ENCODE measurements around the gene SMC5.
"Not testable (repeated sequence)": the region's sequence is repeated elsewhere in the genome, so short reads cannot be mapped to it uniquely, and the experiment has no call there.

The SMC5 gene

DNA sequence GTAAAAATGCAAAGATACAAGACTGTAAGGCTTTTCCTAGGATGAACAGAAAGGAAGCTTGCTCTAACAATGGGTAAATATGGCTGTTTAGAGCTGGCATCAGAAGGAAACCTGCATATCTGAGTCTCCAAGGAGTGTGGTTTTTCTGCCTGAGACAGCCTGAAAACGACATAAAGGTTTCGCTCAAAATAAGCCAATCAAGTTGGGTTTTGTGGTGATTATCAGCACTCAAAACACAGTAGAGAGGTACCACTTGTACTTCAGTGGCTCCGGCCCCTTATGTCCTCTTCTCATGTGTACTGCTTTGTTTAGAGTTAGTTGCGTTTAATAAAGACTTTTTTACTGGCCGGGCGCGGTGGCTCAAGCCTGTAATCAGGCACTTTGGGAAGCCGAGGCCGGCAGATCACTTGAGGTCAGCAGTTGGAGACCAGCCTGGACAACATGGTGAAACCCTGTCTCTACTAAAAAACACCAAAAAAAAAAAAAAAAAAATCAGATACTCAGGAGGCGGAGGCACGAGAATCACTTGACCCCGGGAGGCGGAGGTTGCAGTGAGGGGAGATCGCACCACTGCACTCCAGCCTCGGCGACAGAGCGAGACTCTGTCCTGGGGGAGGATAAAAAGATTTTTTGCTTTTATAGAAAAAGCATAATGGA lies 116.3 kb downstream of the SMC5 start:
- no peak for DNase-seq

DNA sequence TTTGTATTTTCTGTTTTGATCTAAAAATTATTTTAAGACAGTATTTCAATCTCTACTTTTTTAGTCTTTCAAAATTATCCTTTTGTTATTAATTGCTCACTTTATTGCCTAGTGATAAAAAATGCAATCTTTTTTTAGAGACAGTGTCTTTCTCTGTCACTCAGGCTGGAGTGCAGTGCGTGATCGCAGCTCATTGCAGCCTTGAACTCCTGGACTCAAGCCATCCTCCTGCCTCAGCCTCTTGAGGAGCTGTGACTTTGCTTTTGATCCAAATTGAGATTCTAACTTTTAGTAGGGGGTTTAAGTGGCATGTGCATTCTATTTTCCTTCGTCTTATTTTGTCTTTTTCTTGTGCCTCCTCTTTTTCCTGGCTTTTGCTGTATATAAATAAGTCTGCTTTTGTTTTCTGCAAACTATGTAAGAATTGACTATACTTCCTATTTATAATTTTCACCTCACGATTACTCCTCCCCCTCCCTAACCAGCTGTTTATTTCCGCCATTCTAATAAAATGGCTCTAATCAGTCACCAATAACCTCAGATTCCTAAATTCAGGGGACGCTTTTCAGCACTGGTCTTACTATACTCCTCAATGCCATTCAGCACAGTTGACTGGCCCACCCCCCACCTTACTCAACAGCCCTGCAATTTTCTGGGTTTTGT lies 123.4 kb downstream of the SMC5 start:
- DNase-seq = no peak

DNA sequence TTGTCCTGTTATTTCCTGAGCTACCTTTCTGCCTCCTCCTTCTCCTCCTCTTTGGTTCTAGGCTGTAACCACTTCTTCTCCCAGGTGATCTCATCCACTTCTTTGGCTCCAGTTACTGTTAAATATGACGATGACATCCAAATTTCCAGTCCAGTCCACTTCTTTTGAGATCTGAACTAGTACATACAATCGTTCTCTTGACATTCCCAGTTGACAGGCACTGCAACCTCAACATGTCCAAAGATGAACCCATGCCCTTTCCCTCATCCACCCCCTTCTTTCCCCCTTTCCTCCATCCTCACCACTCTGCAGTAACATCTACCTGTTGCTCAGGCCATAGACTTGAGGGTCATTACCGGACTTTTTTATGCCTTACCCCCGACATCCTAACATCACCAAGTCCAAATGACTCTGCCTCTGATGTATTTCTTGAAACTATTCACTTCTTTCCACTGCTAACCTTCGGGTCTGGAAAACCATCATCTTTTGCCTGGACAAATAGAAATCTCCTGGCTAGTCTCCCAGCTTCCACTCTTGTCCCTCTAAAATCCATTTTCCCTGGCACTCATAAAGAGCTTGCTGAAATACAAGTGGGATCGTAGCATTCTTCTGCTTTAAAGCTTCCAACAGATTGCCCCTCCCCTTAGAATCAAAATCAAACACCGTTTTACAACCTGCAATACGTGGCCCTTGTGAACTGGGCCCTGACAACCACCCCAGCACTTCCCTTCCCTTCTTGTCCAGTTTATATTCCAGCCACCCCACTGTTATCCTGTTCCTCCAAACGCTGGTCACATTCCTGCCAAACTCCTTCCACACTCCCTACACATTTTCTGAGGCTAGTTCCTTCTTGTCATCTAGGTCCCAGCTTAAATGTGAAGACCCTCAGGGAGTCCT lies 124.2 kb downstream of the SMC5 start:
- DNase-seq = no peak

DNA sequence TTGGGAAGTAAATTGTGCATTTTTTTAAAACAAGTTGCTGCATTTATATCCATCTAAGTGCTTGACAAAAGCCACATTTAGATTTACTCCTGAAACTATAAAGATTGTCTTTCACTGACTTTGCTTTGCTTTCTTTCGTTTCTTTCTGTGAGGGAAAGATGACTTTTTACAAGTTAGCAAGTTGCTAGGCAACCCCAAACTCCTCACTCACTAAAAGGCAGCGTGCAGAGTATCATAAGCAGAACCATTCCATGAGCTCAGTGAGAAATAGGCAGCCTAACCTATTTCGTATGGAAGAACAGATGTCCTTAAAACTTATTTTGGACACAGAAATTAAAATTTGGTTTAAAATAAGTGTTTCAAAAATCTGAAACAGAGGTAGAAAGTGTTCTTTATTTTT lies 126.6 kb downstream of the SMC5 start:
- no peak for DNase-seq

DNA sequence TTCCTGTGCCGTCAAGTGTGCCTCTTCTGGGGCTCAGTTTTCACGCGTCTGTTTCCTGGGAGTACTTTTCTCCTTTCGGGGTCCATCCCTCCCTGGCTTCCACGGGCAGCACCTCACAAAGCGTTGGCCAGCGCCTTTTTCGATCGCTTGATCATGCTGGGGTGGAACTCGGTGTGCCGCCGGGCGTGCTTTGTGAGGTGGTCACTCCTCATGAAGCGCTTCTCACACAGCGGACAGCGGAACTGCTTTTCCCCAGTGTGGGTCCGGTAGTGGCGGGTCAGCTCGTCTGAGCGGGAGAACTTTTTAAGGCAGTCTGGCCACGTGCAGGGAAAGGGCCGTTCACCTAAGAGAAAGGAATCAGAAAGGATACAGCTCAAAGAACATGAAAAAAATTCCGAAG lies 128.9 kb downstream of the SMC5 start:
- DNase-seq = no peak

DNA sequence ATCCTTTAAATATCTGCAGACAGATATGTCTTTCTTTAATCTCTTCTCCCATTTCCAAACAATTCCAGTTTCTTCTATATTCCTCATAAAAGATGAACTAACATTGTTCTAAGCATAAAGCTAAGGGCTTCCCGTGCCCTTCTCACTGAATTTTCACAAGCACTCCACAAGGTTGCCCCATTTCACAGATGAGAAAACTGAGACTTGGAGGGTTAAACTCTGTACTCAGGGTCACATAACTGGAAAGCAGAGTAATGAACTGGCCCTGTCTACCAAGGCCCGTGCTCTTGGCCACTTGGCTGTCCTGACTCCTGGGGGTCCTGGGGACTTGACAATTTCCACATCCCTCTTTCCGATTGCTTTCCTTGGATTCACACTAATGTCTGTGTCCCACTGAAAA lies 130.4 kb downstream of the SMC5 start:
- DNase-seq = no peak

DNA sequence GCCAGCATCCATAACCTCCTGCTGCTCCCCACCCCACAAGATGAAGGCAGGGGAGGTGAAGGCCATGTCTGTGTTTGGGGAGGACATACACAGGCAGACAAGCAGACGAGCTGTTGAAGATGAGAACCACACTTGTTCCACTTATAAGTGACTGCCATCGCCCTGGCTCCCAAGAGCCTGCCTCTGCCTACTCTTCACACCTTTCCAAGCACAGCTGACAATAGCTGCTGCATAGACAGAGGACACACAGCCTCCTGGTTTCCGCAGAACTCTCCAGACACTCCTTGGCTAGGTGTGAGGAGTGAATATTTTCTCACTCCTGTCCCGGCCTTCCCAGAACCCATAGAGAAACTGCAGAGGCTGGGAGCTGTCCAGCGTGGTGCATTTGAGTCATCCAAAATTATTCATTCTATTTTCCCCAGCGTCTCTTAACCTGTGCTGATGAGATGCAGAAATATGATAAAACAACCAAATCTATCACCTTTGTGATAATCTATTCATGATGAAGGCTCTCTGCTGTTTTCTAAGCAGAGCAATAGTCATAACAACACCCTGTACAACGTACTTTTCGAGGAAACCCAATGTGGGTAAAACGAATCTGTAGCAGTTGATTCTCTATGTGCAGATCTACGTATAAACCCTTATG lies 131.0 kb downstream of the SMC5 start:
- no peak for DNase-seq

DNA sequence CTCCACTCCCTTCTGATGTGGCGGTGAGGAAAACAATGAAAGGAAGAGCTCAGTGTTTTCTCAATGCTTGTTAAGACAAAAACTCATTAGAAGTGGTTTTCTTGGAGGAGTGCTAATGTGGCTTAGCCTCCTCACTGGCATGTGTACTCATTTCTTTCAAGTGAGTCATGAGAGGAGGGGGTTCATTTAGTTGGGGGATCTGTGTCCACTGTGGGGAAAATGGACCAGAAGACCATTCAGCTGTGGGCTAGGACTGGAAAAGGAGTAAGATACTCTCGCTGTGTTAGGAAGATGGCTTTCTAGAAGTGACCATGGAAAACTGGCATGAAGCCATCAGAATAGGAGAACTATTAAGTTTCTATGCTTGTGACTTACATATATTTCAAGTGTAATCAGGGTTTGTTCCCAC lies 132.2 kb downstream of the SMC5 start:
- DNase-seq = no peak

DNA sequence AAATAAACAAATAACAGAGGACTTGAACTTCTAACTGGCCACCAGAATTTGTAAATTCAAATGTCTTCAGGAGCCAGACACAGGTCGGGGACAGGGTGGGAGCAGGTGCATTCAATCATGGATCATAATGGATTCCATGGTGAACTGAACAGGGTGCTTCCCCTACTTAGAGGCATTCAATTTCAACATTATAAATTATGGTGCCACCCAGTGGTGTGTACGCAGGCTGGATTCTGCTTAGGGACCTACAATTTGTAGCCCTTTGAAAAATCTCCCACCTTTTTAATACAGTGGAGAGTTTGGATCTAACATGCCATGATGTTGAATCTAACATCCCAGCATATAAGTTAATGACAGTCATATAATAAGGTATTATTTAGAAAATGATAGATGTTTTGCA lies 133.4 kb downstream of the SMC5 start:
- no peak for DNase-seq

DNA sequence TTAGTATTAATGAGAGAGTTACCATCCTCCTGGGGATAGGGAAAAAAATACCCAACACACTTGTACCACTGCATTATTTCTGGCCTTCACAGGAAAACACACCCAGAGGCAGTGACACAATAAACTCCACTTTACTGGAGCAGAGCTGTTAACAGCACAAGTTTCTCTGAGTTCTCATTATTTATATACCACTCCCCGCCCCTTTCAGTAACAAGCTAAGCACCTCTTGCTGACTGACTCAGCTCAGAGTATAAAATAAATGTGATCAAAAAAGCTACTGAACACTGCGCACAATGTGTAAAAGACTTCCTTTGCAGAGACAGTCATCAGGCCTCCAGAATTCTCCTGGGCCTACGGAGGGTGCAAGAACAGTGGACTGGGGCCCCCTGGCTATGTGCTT lies 134.1 kb downstream of the SMC5 start:
- DNase-seq = no peak

DNA sequence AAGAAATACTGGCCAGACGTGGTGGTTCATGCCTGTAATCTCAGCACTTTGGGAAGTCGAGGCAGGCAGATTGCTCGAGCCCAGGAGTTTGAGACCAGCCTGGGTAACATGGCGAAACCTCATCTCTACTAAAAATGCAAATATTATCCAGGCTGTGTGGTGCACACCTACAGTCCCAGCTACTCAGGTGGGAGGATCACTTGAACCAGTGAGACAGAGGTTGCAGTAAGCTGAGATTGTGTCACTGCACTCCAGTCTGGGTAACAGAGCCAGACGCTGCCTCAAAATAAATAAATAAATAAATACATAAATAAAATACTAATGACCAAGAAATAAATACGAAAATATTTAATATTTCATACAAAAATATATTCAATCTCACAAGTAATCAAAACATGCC lies 136.9 kb downstream of the SMC5 start:
- no peak for DNase-seq

DNA sequence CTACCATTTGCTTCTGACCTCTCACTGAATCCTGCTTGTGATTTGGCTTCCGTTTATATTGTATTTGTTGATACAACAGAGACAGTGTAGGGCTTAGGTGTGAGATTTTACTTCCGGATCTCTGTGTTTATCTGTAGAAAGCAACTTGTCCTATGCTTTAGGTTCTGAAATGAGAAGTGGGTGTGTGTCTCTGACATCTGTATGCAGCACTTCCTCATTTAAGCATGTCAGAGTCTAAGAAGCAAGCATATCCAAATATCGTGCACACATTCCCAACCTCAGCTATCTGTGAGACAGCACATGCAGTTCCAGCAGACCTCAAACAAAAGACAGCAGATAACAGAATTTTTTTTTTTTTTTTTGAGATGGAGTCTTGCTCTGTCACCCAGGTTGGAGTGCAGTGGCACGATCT lies 139.4 kb downstream of the SMC5 start:
- no peak for DNase-seq

DNA sequence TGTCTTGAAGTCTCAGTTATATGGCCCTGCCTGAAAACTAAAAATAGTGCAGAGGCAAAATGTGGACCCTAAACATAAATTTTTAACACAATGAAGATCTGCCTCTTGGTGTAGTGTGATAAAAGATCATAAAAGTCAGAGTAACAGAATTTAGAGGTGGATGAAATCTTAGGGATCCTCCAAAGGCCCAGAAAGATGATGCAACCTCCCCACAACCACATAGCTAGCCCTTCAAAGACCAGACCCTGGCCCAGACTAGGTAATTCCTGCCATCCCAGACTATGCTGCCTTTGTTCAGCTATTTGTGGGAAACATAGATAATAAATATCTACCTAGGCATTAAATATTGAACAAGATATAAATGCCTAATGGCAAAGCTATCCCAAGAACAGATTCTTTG lies 140.4 kb downstream of the SMC5 start:
- no peak for DNase-seq

DNA sequence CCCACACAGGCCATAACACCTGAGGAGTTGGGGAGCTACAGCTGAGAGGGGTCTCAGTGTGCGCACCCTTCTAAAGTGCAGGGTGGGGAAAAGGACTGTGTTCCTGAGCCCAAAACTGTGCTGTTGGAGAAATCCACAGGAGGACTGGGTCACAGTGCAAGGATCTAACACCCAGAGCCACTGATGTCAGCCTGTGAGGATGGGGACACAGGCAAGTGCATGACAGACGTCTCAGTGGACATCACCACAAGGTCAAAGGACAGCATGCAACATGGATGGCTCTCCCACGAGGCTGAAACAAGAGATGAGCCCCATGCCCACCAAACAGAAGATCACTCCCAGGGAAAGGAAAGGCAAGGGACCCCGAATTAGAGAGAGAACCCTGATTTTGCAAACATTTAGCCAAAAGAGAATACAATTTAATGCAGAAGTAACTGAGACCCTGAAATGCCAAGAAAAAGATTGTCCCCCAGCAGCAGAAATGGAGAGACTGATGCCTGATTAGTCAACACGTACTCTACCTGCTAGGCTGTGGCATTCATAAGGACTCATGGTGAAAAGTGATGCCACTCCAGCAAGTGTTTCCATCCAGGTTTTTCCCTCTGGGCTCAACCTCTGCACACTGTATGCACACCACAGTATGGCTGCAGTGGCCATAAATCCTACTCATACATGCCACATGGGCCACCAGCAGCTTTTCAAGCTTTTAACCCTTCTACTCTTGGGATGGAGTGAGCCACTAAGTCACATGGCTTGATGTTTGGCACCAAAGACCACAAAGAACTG lies 141.5 kb downstream of the SMC5 start:
- no peak for DNase-seq

DNA sequence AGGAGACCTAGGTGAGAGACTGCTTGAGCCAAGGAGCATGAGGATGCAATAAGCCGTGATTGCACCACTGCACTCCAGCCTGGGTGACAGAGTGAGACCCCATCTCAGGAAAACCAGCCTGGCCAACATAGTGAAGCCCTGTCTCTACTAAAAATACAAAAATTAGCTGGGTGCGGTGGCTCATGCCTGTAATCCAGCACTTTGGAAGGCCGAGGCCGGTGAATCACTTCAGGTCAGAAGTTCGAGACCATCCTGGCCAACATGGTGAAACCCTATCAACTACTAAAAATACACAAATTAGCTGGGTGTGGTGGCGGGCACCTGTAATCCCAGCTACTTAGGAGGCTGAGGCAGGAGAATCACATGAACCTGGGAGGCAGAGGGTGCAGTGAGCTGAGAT lies 142.5 kb downstream of the SMC5 start:
- DNase-seq = not testable (repeated sequence)

DNA sequence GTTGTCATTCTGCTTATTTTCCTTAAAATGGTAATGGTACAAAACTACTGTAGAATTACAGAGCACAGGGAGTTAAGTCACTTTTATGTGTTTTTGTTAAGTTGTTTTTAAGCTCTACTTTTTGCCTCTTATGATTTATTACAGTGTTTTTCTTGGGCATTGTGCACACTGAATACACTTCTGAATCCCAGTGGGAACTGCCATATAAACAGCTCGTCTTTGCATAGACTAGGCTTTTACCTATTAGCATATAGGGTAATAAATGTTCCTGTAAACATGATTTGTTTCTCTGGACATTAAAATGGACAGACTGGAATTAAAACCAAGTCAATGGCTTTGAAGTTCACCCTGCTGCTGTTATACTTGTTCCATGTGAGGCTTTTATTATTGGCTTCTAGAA lies 143.4 kb downstream of the SMC5 start:
- DNase-seq = no peak

DNA sequence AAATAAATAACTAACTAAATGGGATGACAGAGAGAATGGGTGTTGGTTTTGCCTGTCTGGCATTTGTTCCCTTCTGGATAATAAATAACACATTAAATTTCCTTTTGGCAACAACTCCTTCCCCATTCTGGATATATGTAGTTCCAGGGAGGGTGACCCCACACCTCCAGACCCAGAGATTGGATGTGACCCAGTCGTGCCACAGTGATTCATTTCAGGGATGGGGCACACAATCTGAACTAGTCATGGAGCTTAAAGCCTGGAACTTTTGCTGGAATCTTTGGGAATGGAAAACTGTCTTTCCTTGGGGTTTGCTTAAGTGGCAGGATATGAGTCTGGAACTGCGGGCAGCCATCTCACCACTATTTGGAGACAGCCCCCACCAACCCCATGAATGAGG lies 144.4 kb downstream of the SMC5 start:
- DNase-seq = no peak

DNA sequence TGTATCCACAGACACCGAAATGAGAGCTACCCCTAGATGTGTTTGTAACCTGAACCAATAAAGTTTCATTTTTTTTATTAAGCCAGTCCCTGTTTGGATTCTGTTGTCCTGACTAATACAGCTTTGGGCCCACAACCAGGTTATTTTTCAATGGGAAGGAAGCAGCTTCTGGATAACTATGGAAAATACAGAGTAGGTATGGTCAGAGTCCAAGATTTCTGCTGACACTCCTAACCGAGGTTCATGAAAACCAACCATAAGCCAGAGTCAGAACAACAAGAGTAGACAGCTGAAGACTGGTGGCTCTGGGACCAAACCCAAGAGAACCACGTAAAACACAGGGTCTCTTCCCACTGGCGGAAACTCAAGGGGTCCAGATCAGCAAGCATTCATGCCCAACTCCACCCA lies 144.8 kb downstream of the SMC5 start:
- no peak for DNase-seq

DNA sequence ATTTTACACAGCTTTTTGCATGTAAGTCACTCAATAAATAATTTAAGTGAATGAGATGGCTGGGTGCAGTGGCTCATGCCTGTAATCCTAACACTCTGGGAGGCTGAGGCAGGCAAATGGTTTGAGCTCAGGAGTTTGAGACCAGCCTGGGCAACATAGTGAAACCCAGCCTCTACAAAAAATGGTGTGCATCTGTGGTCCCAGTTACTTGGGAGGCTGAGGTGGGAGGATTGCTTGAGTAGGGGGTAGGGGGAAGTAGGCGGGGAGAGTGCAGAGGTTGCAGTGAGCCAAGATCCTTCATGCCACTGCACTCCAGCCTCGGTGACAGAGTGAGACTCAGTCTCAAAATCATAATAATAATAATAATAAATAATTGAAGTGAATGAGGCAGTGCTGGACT lies 145.5 kb downstream of the SMC5 start:
- no peak for DNase-seq
